GM12865 (cell line): ENCODE measurements around the gene TMEM134.
"Not testable (repeated sequence)": the region's sequence is repeated elsewhere in the genome, so short reads cannot be mapped to it uniquely, and the experiment has no call there.

Experiments used
- DNase-seq: peaks from one replicate; pipeline ENCODE4 v3.0.0; 2010; ENCODE audit warnings: low read depth
- H3K4me3 ChIP-seq: 2 replicates; pipeline ENCODE4 v1.5.1; 2011; ENCODE audit warnings: mild to moderate bottlenecking, low read depth, low read length, control low read depth
- CTCF ChIP-seq: IDR thresholded peaks from 2 replicates; pipeline ENCODE4 v1.5.1; 2011; ENCODE audit warnings: low read length, control low read depth, low read depth, inconsistent platforms; ENCODE audit not compliant: insufficient read depth; ENCODE audit errors: missing control alignments

The TMEM134 gene

GRCh38 chr11:67428052-67429001 is 40.7 kb downstream of the TMEM134 start, which contains the start of gene RPS6KB2:
TSS of gene RPS6KB2 (plus strand) at chr11:67428494. CDS start at chr11:67428546, 52 bp downstream.
- TF ChIP-seq CTCF = no peak
- peak; percentile 98 for DNase-seq
- H3K4me3 ChIP-seq = peak within 1 kb of the TSS; percentile 91

GRCh38 chr11:67427364-67427859 is 41.6 kb downstream of the TMEM134 start:
- DNase-seq = not testable (repeated sequence)
- peak overlapping the region; percentile 91 for H3K4me3 ChIP-seq

GRCh38 chr11:67423891-67424613 is 45.0 kb downstream of the TMEM134 start:
- no peak for DNase-seq
- no peak overlapping the region for H3K4me3 ChIP-seq
- no peak for TF ChIP-seq CTCF

GRCh38 chr11:67423466-67423865 is 45.6 kb downstream of the TMEM134 start:
- TF ChIP-seq CTCF = no peak
- DNase-seq = no peak
- H3K4me3 ChIP-seq = no peak overlapping the region

GRCh38 chr11:67422891-67423290 is 46.2 kb downstream of the TMEM134 start:
- DNase-seq = no peak
- no peak overlapping the region for H3K4me3 ChIP-seq

GRCh38 chr11:67421430-67422031 is 47.5 kb downstream of the TMEM134 start:
- H3K4me3 ChIP-seq = no peak overlapping the region
- DNase-seq = no peak
- TF ChIP-seq CTCF = no peak

More at GRCh38 chr11:67422891-67423290, 46.2 kb downstream of the TMEM134 start:
- TF ChIP-seq CTCF = no peak
